PC-3 (cell line): ENCODE data around the gene DLG2. TPM values are rescaled to one million over a fixed set of nuclear protein-coding genes. Genes with fewer than 3 reads are reported as not detected.

Experiments used
- ATAC-seq: fragments of 200-7000 bp; cut with Tn5 transposase; 2 replicates; pipeline ENCODE4 v1.9.1; 2020; ENCODE audit warnings: mild to moderate bottlenecking, moderate library complexity
- BruUV-seq: library from RNA; stranded (reverse); fragments of 400-500 nt; replicated peaks from 2 replicates; lab custom pipeline; 2021; lab: Mats Ljungman, UMichigan
- CTCF ChIA-PET: fragments of 300-600 bp; sonication (Branson Sonifier 250); formaldehyde crosslinking; loops from one replicate; lab custom pipeline; 2022; ENCODE audit warnings: antibody characterized with exemption; lab: Charles Lee
- POLR2A ChIA-PET: fragments of 300-600 bp; sonication (Branson Sonifier 250); formaldehyde crosslinking; loops from one replicate; lab custom pipeline; 2022; ENCODE audit warnings: antibody characterized with exemption; ENCODE audit not compliant: unreplicated experiment; lab: Charles Lee
- DNase-seq: peaks from one replicate; pipeline ENCODE4 v3.0.0-alpha.2; 2015
- H2AFZ ChIP-seq: fragments of 300-600 bp; sonication (generic); 2 replicates; pipeline ENCODE4 v1.6.0; 2016; ENCODE audit warnings: antibody characterized with exemption, low read length
- H3F3A ChIP-seq: fragments of 300-600 bp; sonication (generic); one replicate; pipeline ENCODE4 v1.6.0; 2017; ENCODE audit warnings: antibody characterized with exemption, low read length, control low read depth, mild to moderate bottlenecking; ENCODE audit not compliant: unreplicated experiment
- H3K27ac ChIP-seq: fragments of 300-600 bp; sonication (generic); 2 replicates; pipeline ENCODE4 v1.5.1; 2016; ENCODE audit warnings: mild to moderate bottlenecking, low read length
- H3K27me3 ChIP-seq: fragments of 300-600 bp; sonication (generic); 2 replicates; pipeline ENCODE4 v1.6.1; 2016; ENCODE audit warnings: low read length, mixed read lengths
- H3K36me3 ChIP-seq: fragments of 300-600 bp; sonication (generic); 2 replicates; pipeline ENCODE4 v1.6.1; 2016; ENCODE audit warnings: low read depth, mixed run types, low read length, mixed read lengths
- H3K4me1 ChIP-seq: fragments of 300-600 bp; sonication (generic); 2 replicates; pipeline ENCODE4 v1.5.1; 2016; ENCODE audit warnings: low read length; ENCODE audit not compliant: insufficient read depth
- H3K4me2 ChIP-seq: fragments of 300-600 bp; sonication (generic); 2 replicates; pipeline ENCODE4 v1.6.0; 2016; ENCODE audit warnings: low read length
- H3K4me3 ChIP-seq: fragments of 300-600 bp; sonication (generic); 2 replicates; pipeline ENCODE4 v1.5.1; 2016; ENCODE audit warnings: mild to moderate bottlenecking, low read length, mixed read lengths
- H3K79me2 ChIP-seq: fragments of 300-600 bp; sonication (generic); 2 replicates; pipeline ENCODE4 v1.6.1; 2017; ENCODE audit warnings: low read length, mixed read lengths
- H3K9ac ChIP-seq: fragments of 300-600 bp; sonication (generic); 2 replicates; pipeline ENCODE4 v1.6.0; 2016; ENCODE audit warnings: mild to moderate bottlenecking, low read length
- H3K9me2 ChIP-seq: fragments of 300-600 bp; sonication (generic); replicated peaks from 2 replicates; pipeline ENCODE4 v1.6.1; 2016; ENCODE audit warnings: mixed run types, low read length, mixed read lengths
- H3K9me3 ChIP-seq: fragments of 300-600 bp; sonication (generic); 2 replicates; pipeline ENCODE4 v1.6.1; 2016; ENCODE audit warnings: low read length, mixed read lengths
- H4K20me1 ChIP-seq: fragments of 300-600 bp; sonication (generic); 2 replicates; pipeline ENCODE4 v1.6.1; 2016; ENCODE audit warnings: low read length, mixed read lengths
- EZH2 ChIP-seq: fragments of 300-600 bp; sonication (generic); IDR thresholded peaks from one replicate; pipeline ENCODE4 v1.6.1; 2017; ENCODE audit warnings: antibody characterized with exemption, mild to moderate bottlenecking, low read length; ENCODE audit not compliant: unreplicated experiment
- EZH2phosphoT487 ChIP-seq: fragments of 300-600 bp; sonication (generic); IDR thresholded peaks from 2 replicates; pipeline ENCODE4 v1.6.1; 2018; ENCODE audit warnings: mild to moderate bottlenecking, antibody characterized with exemption, low read length, borderline replicate concordance
- intact Hi-C: fragments of 100-400 bp; cut with micrococcal nuclease; formaldehyde crosslinking; loops from 2 replicates; pipeline ENCODE4 v1.9.0; 2023
- total RNA-seq: library from RNA; depleted of rRNA; stranded (reverse); fragments of >200 nt; gene quantifications from 2 replicates; pipeline ENCODE4 v1.2.3, GENCODE V29; 2014
- TF ChIP-seq, protein P1 (sequence below): fragments of 300-600 bp; sonication (generic); conservative IDR thresholded peaks from 2 replicates; pipeline ENCODE4 v1.5.1; 2017; ENCODE audit warnings: antibody characterized with exemption, low read depth, mild to moderate bottlenecking, low read length

Gene DLG2
- total RNA-seq, 1 experiment from 2014 or later, result 0.58 TPM

GRCh38 chr11:84420271-84420670, 1206.9 kb downstream of the DLG2 start:
- no peak overlapping the region for H3K4me2 ChIP-seq
- H3K27ac ChIP-seq, result no peak overlapping the region
- no peak for ATAC-seq
- POLR2A ChIA-PET, result no interaction called here
- no peaks in the 10 kb centered on the region for H4K20me1 ChIP-seq
- H3K9me2 ChIP-seq, result no peaks in the 10 kb centered on the region
- no peaks in the 10 kb centered on the region for H3F3A ChIP-seq
- intact Hi-C loops, result no loop called here
- H3K79me2 ChIP-seq, result no peaks in the 10 kb centered on the region
- BruUV-seq, result no TSS peak
- CTCF ChIA-PET, result no interaction called here
- no peak for DNase-seq
- no peak overlapping the region for H2AFZ ChIP-seq
- TF ChIP-seq, protein P1, sequence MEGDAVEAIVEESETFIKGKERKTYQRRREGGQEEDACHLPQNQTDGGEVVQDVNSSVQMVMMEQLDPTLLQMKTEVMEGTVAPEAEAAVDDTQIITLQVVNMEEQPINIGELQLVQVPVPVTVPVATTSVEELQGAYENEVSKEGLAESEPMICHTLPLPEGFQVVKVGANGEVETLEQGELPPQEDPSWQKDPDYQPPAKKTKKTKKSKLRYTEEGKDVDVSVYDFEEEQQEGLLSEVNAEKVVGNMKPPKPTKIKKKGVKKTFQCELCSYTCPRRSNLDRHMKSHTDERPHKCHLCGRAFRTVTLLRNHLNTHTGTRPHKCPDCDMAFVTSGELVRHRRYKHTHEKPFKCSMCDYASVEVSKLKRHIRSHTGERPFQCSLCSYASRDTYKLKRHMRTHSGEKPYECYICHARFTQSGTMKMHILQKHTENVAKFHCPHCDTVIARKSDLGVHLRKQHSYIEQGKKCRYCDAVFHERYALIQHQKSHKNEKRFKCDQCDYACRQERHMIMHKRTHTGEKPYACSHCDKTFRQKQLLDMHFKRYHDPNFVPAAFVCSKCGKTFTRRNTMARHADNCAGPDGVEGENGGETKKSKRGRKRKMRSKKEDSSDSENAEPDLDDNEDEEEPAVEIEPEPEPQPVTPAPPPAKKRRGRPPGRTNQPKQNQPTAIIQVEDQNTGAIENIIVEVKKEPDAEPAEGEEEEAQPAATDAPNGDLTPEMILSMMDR, result no peak
- TF ChIP-seq EZH2 (no peak), EZH2phosphoT487 (no peak)
- H3K4me3 ChIP-seq, result no peak overlapping the region
- H3K9ac ChIP-seq, result no peak overlapping the region
- H3K9me3 ChIP-seq, result no peaks in the 10 kb centered on the region
- H3K36me3 ChIP-seq, result no peaks in the 10 kb centered on the region
- no peaks in the 10 kb centered on the region for H3K4me1 ChIP-seq
- peaks cover 17% of the 10 kb centered on the region for H3K27me3 ChIP-seq

- TF ChIP-seq EZH2phosphoT487 (no peak), EZH2 (no peak)
- TF ChIP-seq, protein P1, result no peak
- BruUV-seq, result no TSS peak
- POLR2A ChIA-PET, result no interaction called here
Measured at GRCh38 chr11:84419616-84420015, 1207.5 kb downstream of the DLG2 start.

DNA sequence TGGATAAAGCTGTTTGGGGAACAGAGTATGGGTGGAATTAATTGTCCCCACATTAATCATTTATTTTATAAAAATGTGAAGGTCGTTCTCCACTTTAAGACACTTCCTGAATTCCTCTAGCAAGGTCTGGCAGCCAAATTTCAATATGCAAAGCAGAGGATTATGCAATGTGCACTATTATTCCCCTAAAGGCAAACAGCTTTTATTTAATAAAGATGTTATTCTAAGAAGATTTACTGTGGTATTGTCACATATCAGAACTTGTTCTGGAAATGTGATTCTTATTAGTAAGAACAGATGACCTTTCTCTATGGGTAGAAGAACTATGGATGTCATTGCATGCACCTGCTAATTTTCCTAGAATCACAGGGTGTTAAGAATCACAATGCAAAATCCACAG, 1212.2 kb downstream of the DLG2 start:
- Histone ChIP-seq H3K4me1 (no peaks in the 10 kb centered on the region), H3F3A (no peaks in the 10 kb centered on the region), H3K27ac (no peak overlapping the region), H3K9me3 (no peaks in the 10 kb centered on the region), H3K4me3 (no peak overlapping the region), H3K4me2 (no peak overlapping the region), H3K27me3 (peaks cover 7% of the 10 kb centered on the region; the same call in 1 of the 2 replicates), H3K9me2 (no peaks in the 10 kb centered on the region), H4K20me1 (no peaks in the 10 kb centered on the region), H3K36me3 (no peaks in the 10 kb centered on the region), H3K79me2 (no peaks in the 10 kb centered on the region), H3K9ac (no peak overlapping the region), H2AFZ (no peak overlapping the region)
- BruUV-seq, result no TSS peak
- POLR2A ChIA-PET, result no interaction called here
- no peak for TF ChIP-seq EZH2
- no peak for TF ChIP-seq EZH2phosphoT487
- TF ChIP-seq, protein P1, result no peak
- ATAC-seq (no peak), DNase-seq (no peak)
- CTCF ChIA-PET, result interaction anchor here (0.6 kb wide), 1 partner anchor 198 kb away, joined by 4 read pairs; no protein-coding TSS in a partner anchor
- intact Hi-C loops, result no loop called here

More at GRCh38 chr11:84419616-84420015, 1207.5 kb downstream of the DLG2 start:
- ATAC-seq (no peak), DNase-seq (no peak)
- Histone ChIP-seq H3K9me2 (no peaks in the 10 kb centered on the region), H3K4me3 (no peak overlapping the region), H3K27me3 (peaks cover 17% of the 10 kb centered on the region), H3K4me2 (no peak overlapping the region), H3K9me3 (no peaks in the 10 kb centered on the region), H3K9ac (no peak overlapping the region), H3K4me1 (no peaks in the 10 kb centered on the region), H3F3A (no peaks in the 10 kb centered on the region), H3K79me2 (no peaks in the 10 kb centered on the region), H3K36me3 (no peaks in the 10 kb centered on the region), H3K27ac (no peak overlapping the region), H4K20me1 (no peaks in the 10 kb centered on the region), H2AFZ (no peak overlapping the region)
- CTCF ChIA-PET, result no interaction called here
- intact Hi-C loops, result no loop called here
